Measurements from ENCODE around the gene GIT1.

- no peak for TF ChIP-seq POLR2AphosphoS5 (IDR thresholded peaks at IDR 0.05)
- TF ChIP-seq CTCF (IDR thresholded peaks at IDR 0.05): no peak
- TF ChIP-seq POLR2A (IDR thresholded peaks at IDR 0.05): no peak
These were observed 35.1 kb upstream of the GIT1 start for GRCh38 chr17:29624586-29624985.
